B cell (primary cell): ENCODE data around the gene SDK2. TPM values are rescaled to one million over a fixed set of nuclear protein-coding genes. Genes with fewer than 3 reads are reported as not detected.

Experiments
- ATAC-seq: fragments of 200-7000 bp; cut with Tn5 transposase; one replicate; pipeline ENCODE4 v1.10.0; 2021; ENCODE audit warnings: low read depth, mild to moderate bottlenecking, moderate number of reproducible peaks, moderate library complexity
- CTCF ChIA-PET: fragments of 350-600 bp; sonication (Branson Sonifier 250); formaldehyde crosslinking; loops from one replicate; lab custom pipeline; 2021; ENCODE audit warnings: antibody characterized with exemption, inconsistent platforms; lab: Charles Lee
- POLR2A ChIA-PET: fragments of 350-600 bp; sonication (Branson Sonifier 250); formaldehyde crosslinking; loops from one replicate; lab custom pipeline; 2021; ENCODE audit warnings: antibody characterized with exemption; lab: Charles Lee
- DNase-seq: peaks from one replicate; pipeline ENCODE4 v3.0.0; 2013
- H2AFZ ChIP-seq: 2 replicates; pipeline ENCODE4 v1.6.1; 2012; ENCODE audit warnings: mild to moderate bottlenecking, low read depth, low read length; ENCODE audit not compliant: insufficient read depth, poor library complexity, severe bottlenecking
- H3K27ac ChIP-seq, 2 donors: 1 replicate in 1 of 2; 2 replicates in 1 of 2; pipeline ENCODE4 v1.5.1; 2012 to 2013; ENCODE audit warnings: low read length in 2 of 2, mild to moderate bottlenecking in 2 of 2, moderate library complexity in 1 of 2
- H3K27me3 ChIP-seq, 4 experiments: fragments of 200-600 bp in 1 of 4; sonication (generic) in 1 of 4; replicated peaks in 1 of 4; 1 replicate in 2 of 4; 2 replicates in 2 of 4; pipeline versions ENCODE4 v1.6.1 to v1.7.0; 2013 to 2016; ENCODE audit warnings: low read length in 3 of 4, mild to moderate bottlenecking in 2 of 4, mixed read lengths in 1 of 4, moderate library complexity in 1 of 4; ENCODE audit not compliant: insufficient read depth in 4 of 4, control insufficient read depth in 3 of 4; ENCODE audit errors: control extremely low read depth in 1 of 4
- H3K36me3 ChIP-seq, 2 experiments: replicated peaks in 1 of 2; 1 replicate in 1 of 2; 2 replicates in 1 of 2; pipeline versions ENCODE4 v1.6.1 to v1.7.1; 2013; ENCODE audit warnings: low read length in 1 of 2; ENCODE audit not compliant: insufficient read depth in 2 of 2, control insufficient read depth in 1 of 2; ENCODE audit errors: control extremely low read depth in 1 of 2, extremely low read depth in 1 of 2
- H3K4me1 ChIP-seq, 2 donors: fragments of 200-600 bp in 1 of 2; sonication (generic) in 1 of 2; 1 replicate in 1 of 2; 2 replicates in 1 of 2; pipeline versions ENCODE4 v1.5.1 to v1.6.1; 2013 to 2017; ENCODE audit warnings: low read length in 2 of 2; ENCODE audit not compliant: control insufficient read depth in 2 of 2, insufficient read depth in 2 of 2
- H3K4me2 ChIP-seq: replicated peaks from 2 replicates; pipeline ENCODE3; 2012; ENCODE audit warnings: mild to moderate bottlenecking, low read depth, low read length; ENCODE audit not compliant: poor library complexity, severe bottlenecking
- H3K4me3 ChIP-seq, 5 experiments: fragments of 200-600 bp in 1 of 5; sonication (generic) in 1 of 5; 1 replicate in 3 of 5; 2 replicates in 2 of 5; pipeline versions ENCODE4 v1.5.1 to v1.7.0; 2011 to 2016; ENCODE audit warnings: low read length in 4 of 5, mild to moderate bottlenecking in 4 of 5, low read depth in 2 of 5, control low read depth in 1 of 5, moderate library complexity in 1 of 5; ENCODE audit not compliant: insufficient read depth in 1 of 5; ENCODE audit errors: control extremely low read depth in 1 of 5, extremely low read depth in 1 of 5
- H3K79me2 ChIP-seq: fragments of 200-600 bp; sonication (generic); one replicate; pipeline ENCODE4 v1.6.0; 2016; ENCODE audit warnings: low read length; ENCODE audit not compliant: control insufficient read depth, insufficient read depth
- H3K9ac ChIP-seq: fragments of 200-600 bp; sonication (generic); 2 replicates; pipeline ENCODE4 v1.6.1; 2017; ENCODE audit warnings: mild to moderate bottlenecking, low read length, moderate library complexity
- H3K9me3 ChIP-seq, 3 donors: one replicate each; pipeline versions ENCODE4 v1.6.1 to v1.7.1; 2013; ENCODE audit warnings: low read length in 2 of 3; ENCODE audit not compliant: control insufficient read depth in 2 of 3, insufficient read depth in 1 of 3; ENCODE audit errors: control extremely low read depth in 1 of 3
- H4K20me1 ChIP-seq: 2 replicates; pipeline ENCODE4 v1.6.0; 2012; ENCODE audit warnings: mild to moderate bottlenecking, low read length; ENCODE audit not compliant: insufficient read depth, control insufficient read depth, poor library complexity, severe bottlenecking
- H3K27ac Mint-ChIP-seq: one replicate; pipeline ENCODE4 v1.8.0; 2021; ENCODE audit warnings: mixed read lengths
- H3K27me3 Mint-ChIP-seq: one replicate; pipeline ENCODE4 v1.8.0; 2021; ENCODE audit warnings: mixed read lengths
- H3K4me1 Mint-ChIP-seq: one replicate; pipeline ENCODE4 v1.8.0; 2021; ENCODE audit warnings: mixed read lengths
- H3K4me3 Mint-ChIP-seq: one replicate; pipeline ENCODE4 v1.8.0; 2021; ENCODE audit warnings: mixed read lengths
- H3K9me3 Mint-ChIP-seq: one replicate; pipeline ENCODE4 v1.8.0; 2022; ENCODE audit warnings: mixed read lengths; ENCODE audit not compliant: insufficient read depth
- CTCF ChIP-seq: fragments of 200-600 bp; IDR thresholded peaks from one replicate; pipeline ENCODE4 v1.8.0; 2022; ENCODE audit warnings: antibody characterized with exemption, mild to moderate bottlenecking
- EZH2 ChIP-seq: IDR thresholded peaks from 2 replicates; pipeline ENCODE4 v1.6.1; 2012; ENCODE audit warnings: borderline replicate concordance, low read depth, mild to moderate bottlenecking, moderate library complexity, low read length; ENCODE audit not compliant: insufficient read depth, poor library complexity, severe bottlenecking
- WGBS: methylation state at CpG from one replicate; pipeline ENCODE4 v1.1.5; 2013; ENCODE audit warnings: missing lambda C conversion rate; ENCODE audit not compliant: insufficient coverage; 5-methylcytosine and 5-hydroxymethylcytosine counted together
- intact Hi-C: fragments of 100-400 bp; cut with micrococcal nuclease; formaldehyde crosslinking; loops from one replicate; pipeline ENCODE4 v1.10.0; 2022
- polyA plus RNA-seq: library from polyadenylated mRNA; depleted of rRNA; stranded (reverse); fragments of >200 nt; gene quantifications from 2 replicates; pipeline ENCODE4 v1.2.3, GENCODE V29; 2012
- total RNA-seq, 2 donors: library from RNA; stranded (reverse); fragments of 120-200 nt in 1 of 2; gene quantifications; 1 replicate in 1 of 2; 2 replicates in 1 of 2; pipeline versions ENCODE4 v1.2.3 to v1.2.4, GENCODE V29; 2013 to 2022

Gene SDK2
- total and polyA plus RNA-seq, 2 donors (not counting 1 experiment from before 2014, with no cell fraction given): 3.2 to 13.0 TPM

DNA sequence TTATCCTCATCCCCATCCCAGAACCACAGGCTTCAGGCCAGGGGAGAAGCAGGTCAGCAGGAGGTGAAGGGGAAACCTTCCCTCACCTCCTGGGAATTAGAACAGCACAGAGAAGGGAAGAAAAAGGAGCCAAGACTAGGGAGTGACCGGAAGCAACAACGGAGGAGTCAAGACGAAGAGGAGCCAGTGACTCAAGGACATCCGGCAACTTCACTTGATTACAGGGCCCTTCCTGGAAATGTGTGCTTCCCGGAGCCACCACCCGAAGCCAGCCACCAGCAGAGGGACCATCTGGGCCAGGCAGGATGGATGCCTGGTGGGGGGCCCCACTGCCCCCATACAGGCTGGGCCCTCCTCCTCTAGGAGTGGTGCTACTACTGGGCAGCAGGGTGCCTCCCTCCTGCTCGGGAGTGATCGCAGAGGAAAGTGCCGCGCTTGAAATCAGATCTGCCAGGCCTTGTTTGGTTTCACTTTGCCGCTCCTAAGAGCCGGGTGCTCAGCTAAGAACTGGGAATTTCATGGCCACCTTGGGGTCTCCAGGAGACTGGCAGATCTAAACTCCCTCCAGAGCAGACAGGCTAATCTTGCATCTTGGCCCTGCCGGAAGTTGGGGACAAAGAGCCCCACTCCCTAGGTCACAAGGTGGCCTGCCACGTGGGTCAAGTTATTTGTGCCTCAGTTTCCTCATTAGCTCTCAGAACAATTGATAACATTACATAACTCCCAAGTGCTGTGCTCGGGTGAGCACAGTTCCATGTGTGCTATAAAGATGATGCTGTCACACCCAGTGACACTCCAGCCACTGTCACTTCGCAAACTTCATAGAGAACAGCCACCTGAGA is 339.1 kb downstream of the SDK2 start:
- no peak for ATAC-seq
- no peaks in the 10 kb centered on the region for H3K36me3 ChIP-seq
- H4K20me1 ChIP-seq: no peaks in the 10 kb centered on the region
- no peak overlapping the region for H2AFZ ChIP-seq
- no peak for DNase-seq
- H3K27ac ChIP-seq: no peak overlapping the region
- H3K27me3 ChIP-seq: peaks cover 0 to 27% (median 5%) of the 10 kb centered on the region in 4 experiments
- intact Hi-C loops: no loop called here
- no peak for TF ChIP-seq CTCF
- no peak for TF ChIP-seq EZH2
- ChIA-PET POLR2A (no interaction called here), CTCF (no interaction called here)
- H3K4me1 ChIP-seq: peaks cover 7 to 9% of the 10 kb centered on the region in 2 donors
- no peak overlapping the region for H3K4me3 ChIP-seq
- H3K27me3 Mint-ChIP-seq: peaks cover 7% of the 10 kb centered on the region
- no peak overlapping the region for H3K9ac ChIP-seq
- H3K9me3 ChIP-seq: no peaks in the 10 kb centered on the region
- peaks cover 7% of the 10 kb centered on the region for H3K4me1 Mint-ChIP-seq
- WGBS: 42% methylated on average over 16 of the region's 16 CpGs
- peak overlapping the region; percentile 20 for H3K4me2 ChIP-seq
- no peaks in the 10 kb centered on the region for H3K9me3 Mint-ChIP-seq
- H3K79me2 ChIP-seq: no peaks in the 10 kb centered on the region
- H3K27ac Mint-ChIP-seq: no peak overlapping the region
- no peak overlapping the region for H3K4me3 Mint-ChIP-seq

DNA sequence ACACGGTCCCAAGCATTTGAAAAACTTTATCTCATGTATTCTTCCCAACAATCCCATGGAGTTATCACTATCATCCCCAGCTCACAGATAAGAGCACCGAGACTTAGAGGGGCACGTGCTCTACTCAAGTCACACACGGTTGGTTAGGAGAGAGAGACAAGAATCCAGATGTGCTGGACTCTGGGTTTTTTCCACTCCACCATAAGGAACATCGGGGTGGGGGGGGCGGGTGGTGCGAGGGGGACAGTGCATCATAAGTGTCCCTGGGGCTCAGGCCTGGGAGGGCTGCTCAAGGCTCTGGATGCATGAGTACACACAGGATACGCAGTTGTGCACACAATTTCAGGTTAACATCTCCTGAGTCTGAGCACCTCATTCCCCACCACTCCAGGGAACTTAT is 339.8 kb downstream of the SDK2 start:
- Mint-ChIP-seq H3K4me3 (no peak overlapping the region), H3K27ac (no peak overlapping the region), H3K9me3 (no peaks in the 10 kb centered on the region), H3K27me3 (peaks cover 7% of the 10 kb centered on the region), H3K4me1 (peaks cover 2% of the 10 kb centered on the region)
- peaks cover 0 to 24% (median 3%) of the 10 kb centered on the region in 4 experiments for H3K27me3 ChIP-seq
- no peak overlapping the region for H3K9ac ChIP-seq
- ATAC-seq (no peak), DNase-seq (no peak)
- H3K4me3 ChIP-seq: no peak overlapping the region
- intact Hi-C loops: no loop called here
- no peaks in the 10 kb centered on the region for H4K20me1 ChIP-seq
- no peak overlapping the region for H2AFZ ChIP-seq
- WGBS: 83% methylated on average over 1 of the region's 8 CpGs
- TF ChIP-seq CTCF: no peak
- no peak for TF ChIP-seq EZH2
- H3K36me3 ChIP-seq: no peaks in the 10 kb centered on the region
- H3K79me2 ChIP-seq: no peaks in the 10 kb centered on the region
- ChIA-PET CTCF (no interaction called here), POLR2A (no interaction called here)
- H3K4me2 ChIP-seq: no peak overlapping the region
- H3K4me1 ChIP-seq: peaks cover 0 to 2% of the 10 kb centered on the region in 2 donors
- H3K27ac ChIP-seq: no peak overlapping the region
- no peaks in the 10 kb centered on the region for H3K9me3 ChIP-seq
